Adrenal gland (tissue), 12 donors: ENCODE measurements around the gene SBNO2. TPM values are rescaled to one million over a fixed set of nuclear protein-coding genes. Genes with fewer than 3 reads are reported as not detected.

Source experiments
- DNase-seq, 7 donors: peaks; one replicate each; pipeline ENCODE4 v3.0.0-alpha.2; 2019 to 2020
- H3K27ac ChIP-seq, 5 donors: fragments of 200-600 bp; sonication (generic) in 4 of 5; 1 replicate in 3 of 5; 2 replicates in 2 of 5; pipeline versions ENCODE4 v1.5.1 to v1.8.0; 2016 to 2020; ENCODE audit warnings: mild to moderate bottlenecking in 1 of 5
- H3K27me3 ChIP-seq: fragments of 200-600 bp; 2 replicates; pipeline ENCODE4 v1.8.0; 2021
- H3K36me3 ChIP-seq, 2 donors: fragments of 200-600 bp; replicated peaks in 1 of 2; 1 replicate in 1 of 2; 2 replicates in 1 of 2; pipeline versions ENCODE4 v1.5.1 to v1.8.0; 2018 to 2022
- H3K4me1 ChIP-seq, 2 donors: fragments of 200-600 bp; replicated peaks in 1 of 2; 1 replicate in 1 of 2; 2 replicates in 1 of 2; pipeline versions ENCODE4 v1.5.1 to v1.8.0; 2018 to 2021
- H3K4me3 ChIP-seq, 4 donors: fragments of 200-600 bp; sonication (generic) in 3 of 4; one replicate each; pipeline ENCODE4 v1.5.1; 2016 to 2018
- H3K9me3 ChIP-seq, 3 donors: fragments of 200-600 bp; sonication (generic) in 1 of 3; replicated peaks in 1 of 3; 1 replicate in 2 of 3; 2 replicates in 1 of 3; pipeline versions ENCODE4 v1.5.1 to v1.8.0; 2016 to 2021
- POLR2A ChIP-seq, 2 donors: fragments of 450-650 bp; IDR thresholded peaks; one replicate each; pipeline ENCODE4 v1.6.1; 2017; ENCODE audit warnings: antibody characterized with exemption in 2 of 2, mild to moderate bottlenecking in 2 of 2, moderate library complexity in 1 of 2
- WGBS, 4 donors: extraction: QIAGEN DNeasy Blood & Tissue Kit in 2 of 4; methylation state at CpG; one replicate each; pipeline versions ENCODE4 v1.1.5 to v1.1.7; 2013 to 2017; 5-methylcytosine and 5-hydroxymethylcytosine counted together
- intact Hi-C, 2 donors: fragments of 100-400 bp; cut with DNase I; formaldehyde crosslinking; loops; one replicate each; pipeline versions ENCODE4 v1.14.1 to v1.15.0; 2022 to 2023
- polyA plus RNA-seq, 3 donors: library from polyadenylated mRNA; stranded (reverse); fragments of 200-250 nt in 2 of 3; fragments of 350-450 nt in 1 of 3; fragmentation: Illumina TruSeq in 1 of 3; extraction: RNeasy Lipid Tissue Mini Kit (QIAGEN cat#74804) in 1 of 3; gene quantifications; one replicate each; pipeline ENCODE4 v1.2.3, GENCODE V29; 2013 to 2014
- total RNA-seq, 9 donors: library from RNA; depleted of rRNA in 4 of 9; stranded (reverse); fragments of >200 nt in 4 of 9; fragments of 120-200 nt in 1 of 9; fragmentation: NEBNext Ultra II Directional in 1 of 9; extraction: Animal tissue kit (Norgen Biotek cat#: 25700) in 1 of 9; gene quantifications; one replicate each; pipeline versions ENCODE4 v1.1.0 to v1.2.4, GENCODE V29; 2013 to 2023
- TF ChIP-seq, protein P1 (sequence below), 6 experiments: fragments of 450-650 bp in 4 of 6; fragments of 200-600 bp in 2 of 6; sonication (generic) in 1 of 6; IDR thresholded peaks; 1 replicate in 5 of 6; 2 replicates in 1 of 6; pipeline versions ENCODE4 v1.5.1 to v1.8.0; 2016 to 2021; ENCODE audit warnings: antibody characterized with exemption in 6 of 6, mild to moderate bottlenecking in 2 of 6, moderate library complexity in 1 of 6
- donor health status: healthy with polysubstance abuse.
- donor health status: Bipolar disorder and iron deficiency.
- donor health status: DM: yes; HTN: yes; CAD: no.
- donor health status: DM: no; HTN: no; CAD: no.
- donor health status: DM: no; HTN: no; CAD: no.
- donor health status: DM: yes; HTN: yes; CAD: no.

SBNO2 gene
- total and polyA plus RNA-seq, 12 donors, result 13.6 to 176 (median 74.7) TPM

DNA sequence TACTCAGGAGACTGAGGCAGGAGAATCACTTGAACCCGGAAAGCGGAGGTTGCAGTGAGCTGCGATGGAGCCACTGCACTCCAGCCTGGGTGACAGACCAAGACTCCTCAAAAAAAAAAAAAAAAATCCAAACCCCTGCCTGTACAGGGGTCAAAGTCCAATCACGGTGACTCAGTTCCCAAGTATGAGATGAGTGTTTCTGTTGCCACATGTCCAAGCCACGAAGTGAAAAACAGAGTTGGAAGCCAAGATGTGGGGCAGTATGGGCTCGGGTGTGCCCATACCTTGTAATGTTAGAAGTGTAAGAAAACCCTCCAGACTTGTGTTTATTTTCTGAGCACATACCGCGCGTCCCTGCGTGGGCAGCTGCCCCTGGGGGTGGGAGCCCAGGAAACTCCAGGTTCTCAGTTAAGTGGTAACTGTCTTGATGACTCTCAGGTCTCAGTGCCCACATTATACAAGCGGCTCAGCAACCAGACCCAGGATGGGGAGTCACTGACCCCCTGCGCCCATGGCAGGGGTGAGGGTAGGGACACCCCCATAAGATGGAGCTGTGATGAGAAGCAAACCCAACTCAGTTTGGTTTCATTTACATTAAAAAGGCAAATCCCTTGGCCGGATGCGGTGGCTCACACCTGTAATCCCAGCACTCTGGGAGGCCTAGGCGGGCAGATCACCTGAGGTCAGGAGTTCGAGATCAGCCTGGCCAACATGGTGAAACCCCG, 71.5 kb downstream of the SBNO2 start:
- Histone ChIP-seq H3K27ac (peak overlapping the region; percentile 92 to 99 (median 98)), H3K36me3 (peaks cover 0 to 16% of the 10 kb centered on the region in 2 donors), H3K27me3 (no peaks in the 10 kb centered on the region), H3K4me1 (peaks cover 35 to 47% of the 10 kb centered on the region in 2 donors), H3K4me3 (peak overlapping the region in 1 of 4 donors; percentile 20), H3K9me3 (no peaks in the 10 kb centered on the region)
- TF ChIP-seq, protein P1, sequence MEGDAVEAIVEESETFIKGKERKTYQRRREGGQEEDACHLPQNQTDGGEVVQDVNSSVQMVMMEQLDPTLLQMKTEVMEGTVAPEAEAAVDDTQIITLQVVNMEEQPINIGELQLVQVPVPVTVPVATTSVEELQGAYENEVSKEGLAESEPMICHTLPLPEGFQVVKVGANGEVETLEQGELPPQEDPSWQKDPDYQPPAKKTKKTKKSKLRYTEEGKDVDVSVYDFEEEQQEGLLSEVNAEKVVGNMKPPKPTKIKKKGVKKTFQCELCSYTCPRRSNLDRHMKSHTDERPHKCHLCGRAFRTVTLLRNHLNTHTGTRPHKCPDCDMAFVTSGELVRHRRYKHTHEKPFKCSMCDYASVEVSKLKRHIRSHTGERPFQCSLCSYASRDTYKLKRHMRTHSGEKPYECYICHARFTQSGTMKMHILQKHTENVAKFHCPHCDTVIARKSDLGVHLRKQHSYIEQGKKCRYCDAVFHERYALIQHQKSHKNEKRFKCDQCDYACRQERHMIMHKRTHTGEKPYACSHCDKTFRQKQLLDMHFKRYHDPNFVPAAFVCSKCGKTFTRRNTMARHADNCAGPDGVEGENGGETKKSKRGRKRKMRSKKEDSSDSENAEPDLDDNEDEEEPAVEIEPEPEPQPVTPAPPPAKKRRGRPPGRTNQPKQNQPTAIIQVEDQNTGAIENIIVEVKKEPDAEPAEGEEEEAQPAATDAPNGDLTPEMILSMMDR (IDR thresholded peaks at IDR 0.05), result no peak
- peak in 1 of 2 donors; percentile 78 for TF ChIP-seq POLR2A (IDR thresholded peaks at IDR 0.05)
- intact Hi-C loops, result no loop called here
- 39 to 69% (median 56%) methylated on average over 12 to 17 of the region's 17 CpGs for WGBS, 4 donors
- peak; percentile 70 to 91 (median 87) for DNase-seq

DNA sequence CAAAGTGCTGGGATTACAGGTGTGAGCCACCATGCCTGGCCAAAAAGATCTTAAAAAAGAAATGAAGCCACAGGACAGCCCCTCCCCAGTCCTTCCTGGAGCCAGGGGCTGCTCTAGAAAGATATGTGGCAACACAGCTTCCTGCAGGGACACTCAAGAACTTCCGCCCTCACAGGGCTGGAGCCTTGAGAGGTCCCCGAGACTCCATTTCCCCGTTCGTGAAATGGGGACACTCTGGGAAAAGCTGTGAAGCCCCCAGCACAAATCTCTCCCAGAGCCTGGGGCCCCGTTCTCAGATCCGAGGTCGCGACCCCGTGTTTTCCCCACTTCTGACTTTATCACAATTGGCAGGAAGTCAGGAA, 72.8 kb downstream of the SBNO2 start:
- DNase-seq, result peak in 5 of 7 donors; percentile 58 to 81 (median 65)
- peaks cover 0 to 3% of the 10 kb centered on the region in 2 donors for H3K36me3 ChIP-seq
- peak overlapping the region in 1 of 4 donors; percentile 25 for H3K4me3 ChIP-seq
- H3K27me3 ChIP-seq, result no peaks in the 10 kb centered on the region
- WGBS, 4 donors, result 9 to 18% (median 16%) methylated on average over 4 to 9 of the region's 9 CpGs
- TF ChIP-seq, protein P1 (IDR thresholded peaks at IDR 0.05), result no peak
- H3K27ac ChIP-seq, result peak overlapping the region; percentile 92 to 99 (median 98)
- peaks cover 35 to 47% of the 10 kb centered on the region in 2 donors for H3K4me1 ChIP-seq
- H3K9me3 ChIP-seq, result no peaks in the 10 kb centered on the region
- intact Hi-C loops, result no loop called here

DNA sequence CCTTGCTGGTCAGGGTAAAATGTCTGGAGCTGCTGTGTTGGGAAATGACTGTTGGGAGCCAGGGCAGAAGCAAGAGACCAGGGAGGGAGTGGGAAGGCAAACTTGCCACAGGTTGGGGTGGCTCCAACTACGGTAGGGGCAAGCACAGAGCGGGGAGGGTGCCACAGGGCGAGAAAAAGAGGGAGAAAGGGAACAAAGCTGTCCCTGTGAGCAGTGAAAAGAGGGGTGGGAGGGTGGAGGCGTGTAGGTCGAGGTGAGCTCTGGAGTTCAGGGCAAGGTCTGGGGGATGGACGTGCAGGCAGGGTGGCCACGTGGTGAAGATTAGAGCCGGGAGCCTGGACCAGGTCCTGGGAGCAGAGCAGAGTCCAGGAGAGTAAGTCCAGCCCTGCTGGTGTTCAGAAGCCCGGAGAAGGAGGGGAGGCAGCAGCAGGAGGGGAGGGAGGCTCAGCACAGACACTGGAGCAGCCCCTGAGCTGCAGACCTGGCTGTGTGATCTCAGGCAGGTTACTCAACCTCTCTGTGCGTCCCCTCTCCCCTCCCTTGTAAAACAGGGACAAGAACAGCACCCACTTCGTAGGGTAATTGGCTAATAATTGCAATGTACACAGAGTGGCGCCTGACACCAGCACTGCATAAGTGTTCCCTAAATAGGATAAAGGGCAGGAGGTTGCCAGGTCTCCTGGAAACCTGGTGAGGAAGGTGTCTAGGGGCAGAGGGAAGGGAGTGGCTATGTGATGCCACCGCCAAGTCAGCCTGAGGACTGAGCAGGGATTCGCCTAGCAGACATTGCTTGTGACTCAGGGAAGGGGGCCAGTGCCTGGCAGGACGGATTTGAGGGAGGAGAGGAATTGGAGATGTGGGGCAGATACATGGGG, 75.7 kb downstream of the SBNO2 start:
- peaks cover 40 to 50% of the 10 kb centered on the region in 2 donors for H3K4me1 ChIP-seq

DNA sequence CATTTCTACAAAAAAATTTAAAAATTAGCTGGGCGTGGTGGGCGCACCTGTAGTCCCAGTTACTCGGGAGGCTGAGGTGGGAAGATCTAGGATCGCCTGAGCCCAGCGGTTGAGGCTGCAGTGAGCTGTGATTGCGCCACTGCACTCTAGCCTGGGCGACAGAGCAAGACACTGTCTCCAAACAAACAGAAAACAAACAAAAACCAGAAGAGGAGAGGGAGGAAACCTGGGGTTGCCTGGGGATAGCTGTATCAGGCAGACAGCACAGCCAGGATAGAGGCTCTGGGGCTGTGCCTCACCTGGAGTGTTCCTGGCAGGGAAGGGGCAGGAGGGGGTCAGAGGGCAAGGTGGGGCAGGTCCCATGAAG, 76.3 kb downstream of the SBNO2 start:
- H3K4me1 ChIP-seq, result peaks cover 34 to 44% of the 10 kb centered on the region in 2 donors
- no peak for DNase-seq
- H3K27me3 ChIP-seq, result no peaks in the 10 kb centered on the region
- TF ChIP-seq POLR2A (IDR thresholded peaks at IDR 0.05), result no peak
- TF ChIP-seq, protein P1 (IDR thresholded peaks at IDR 0.05), result no peak
- no peak overlapping the region for H3K27ac ChIP-seq
- H3K36me3 ChIP-seq, result peaks cover 0 to 10% of the 10 kb centered on the region in 2 donors
- H3K4me3 ChIP-seq, result no peak overlapping the region
- intact Hi-C loops, result no loop called here
- 69 to 76% (median 74%) methylated on average over 7 of the region's 7 CpGs for WGBS, 4 donors
- no peaks in the 10 kb centered on the region for H3K9me3 ChIP-seq

More for the DNA sequence above, 75.7 kb downstream of the SBNO2 start:
- Histone ChIP-seq H3K9me3 (no peaks in the 10 kb centered on the region), H3K4me3 (no peak overlapping the region), H3K27ac (peak overlapping the region in 2 of 5 donors; percentile 47 to 72), H3K27me3 (no peaks in the 10 kb centered on the region), H3K36me3 (peaks cover 0 to 4% of the 10 kb centered on the region in 2 donors)
- intact Hi-C loops, result no loop called here
- DNase-seq, result peak in 1 of 7 donors; percentile 64
- TF ChIP-seq, protein P1 (IDR thresholded peaks at IDR 0.05), result no peak
- no peak for TF ChIP-seq POLR2A (IDR thresholded peaks at IDR 0.05)
- 63 to 66% (median 65%) methylated on average over 13 to 15 of the region's 15 CpGs for WGBS, 4 donors
